GM19324 (cell line): ENCODE measurements around the gene TPCN1.

Source experiments
- ATAC-seq: cut with Tn5 transposase; IDR thresholded peaks from one replicate; pipeline ENCODE4 v1.9.1; 2021; ENCODE audit warnings: mild to moderate bottlenecking, moderate library complexity; ENCODE audit not compliant: unreplicated experiment, low FRiP score

The TPCN1 gene

GRCh38 chr12:113329022-113329790, 107.9 kb downstream of the TPCN1 start:
- no peak for ATAC-seq

GRCh38 chr12:113329791-113330417, 108.6 kb downstream of the TPCN1 start:
- no peak for ATAC-seq

DNA sequence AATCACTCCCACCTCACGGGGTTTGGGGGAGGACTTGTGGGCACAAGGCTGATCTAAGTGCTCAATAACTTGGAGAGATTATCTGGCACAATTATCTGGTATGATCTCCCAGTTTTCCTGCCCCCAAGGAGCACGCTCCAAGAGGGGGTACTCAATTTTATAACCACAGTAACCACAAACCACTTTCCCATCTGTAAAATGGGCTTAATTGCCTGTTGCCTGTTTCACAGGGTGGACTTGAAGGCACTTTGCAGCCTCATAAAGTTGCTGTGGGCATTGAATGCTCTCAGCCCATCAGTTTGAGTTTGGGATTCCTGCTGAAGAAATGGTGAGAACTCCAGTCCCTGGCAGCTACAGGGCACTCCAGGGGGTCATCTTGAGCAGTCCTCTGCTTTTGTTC, 109.2 kb downstream of the TPCN1 start:
- no peak for ATAC-seq

GRCh38 chr12:113332688-113333417, 111.6 kb downstream of the TPCN1 start:
- ATAC-seq, result no peak

- no peak for ATAC-seq
Observed at GRCh38 chr12:113333418-113333750, 112.1 kb downstream of the TPCN1 start.

GRCh38 chr12:113333877-113334785, 112.9 kb downstream of the TPCN1 start:
- no peak for ATAC-seq

DNA sequence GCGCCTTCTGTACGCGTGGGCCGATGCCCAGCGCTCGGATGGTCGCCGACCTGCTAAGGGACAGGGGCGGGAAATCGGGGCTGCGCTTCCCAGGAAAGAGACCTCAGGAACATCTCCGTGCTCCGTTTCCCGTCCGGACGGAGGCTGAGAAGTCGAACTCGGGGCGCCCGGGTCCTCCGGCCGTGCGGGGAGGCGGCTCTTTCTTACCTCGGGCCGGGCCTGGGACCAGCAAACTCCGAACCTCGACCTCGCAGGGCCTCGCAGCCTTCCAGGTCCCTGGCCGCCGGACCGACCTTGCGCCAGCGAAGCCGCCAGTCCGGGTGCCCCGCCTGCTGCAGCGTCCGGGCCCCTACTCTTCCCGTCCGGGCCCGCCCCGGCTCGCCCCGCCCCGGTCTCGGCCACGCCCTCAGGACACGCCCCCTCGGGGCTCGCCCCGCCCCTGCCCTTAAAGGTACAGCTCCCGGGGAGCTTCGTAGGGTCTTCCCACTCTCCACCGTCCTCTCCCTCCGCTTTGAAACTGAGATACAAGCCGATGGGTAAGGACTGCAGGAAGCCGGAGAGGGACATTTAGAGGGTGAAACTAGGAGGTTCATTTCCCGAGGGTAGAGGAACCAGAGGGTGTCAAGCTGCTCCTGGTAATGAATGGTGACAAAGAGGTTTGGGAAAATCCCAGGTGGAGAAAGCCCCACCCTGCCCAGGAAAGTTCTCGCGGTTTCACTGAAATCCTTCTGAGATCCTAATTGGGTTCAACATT, 113.7 kb downstream of the TPCN1 start, which contains the start of gene SLC8B1:
TSS of gene SLC8B1 (minus strand) at position 324 of the 754 bp plus-strand sequence. CDS start 2,231 bp downstream, outside the sequence.
- peak; percentile 97 for ATAC-seq

- ATAC-seq, result no peak
Observed at GRCh38 chr12:113339540-113339939, 118.3 kb downstream of the TPCN1 start.

GRCh38 chr12:113340061-113340460, 118.8 kb downstream of the TPCN1 start:
- ATAC-seq, result no peak

DNA sequence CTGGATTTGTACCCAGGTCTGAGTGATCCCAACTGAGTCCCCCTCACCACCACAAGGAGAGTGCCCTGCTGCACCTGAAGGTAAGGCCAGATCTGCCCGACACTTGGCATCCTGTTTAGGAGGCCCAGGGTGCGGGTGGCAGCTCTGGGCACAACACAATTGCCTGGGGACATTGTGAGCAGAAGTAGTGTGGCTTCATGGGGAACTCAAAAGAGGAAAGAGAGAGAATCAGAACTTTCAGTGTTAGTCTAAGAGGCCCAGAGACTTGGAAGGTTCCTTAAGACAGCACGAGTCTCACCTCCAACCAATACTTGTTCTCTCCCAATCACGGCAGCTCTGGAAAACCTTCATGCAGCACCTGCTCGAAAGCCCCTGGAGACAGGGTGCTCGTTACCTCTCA, 120.3 kb downstream of the TPCN1 start:
- ATAC-seq, result no peak

DNA sequence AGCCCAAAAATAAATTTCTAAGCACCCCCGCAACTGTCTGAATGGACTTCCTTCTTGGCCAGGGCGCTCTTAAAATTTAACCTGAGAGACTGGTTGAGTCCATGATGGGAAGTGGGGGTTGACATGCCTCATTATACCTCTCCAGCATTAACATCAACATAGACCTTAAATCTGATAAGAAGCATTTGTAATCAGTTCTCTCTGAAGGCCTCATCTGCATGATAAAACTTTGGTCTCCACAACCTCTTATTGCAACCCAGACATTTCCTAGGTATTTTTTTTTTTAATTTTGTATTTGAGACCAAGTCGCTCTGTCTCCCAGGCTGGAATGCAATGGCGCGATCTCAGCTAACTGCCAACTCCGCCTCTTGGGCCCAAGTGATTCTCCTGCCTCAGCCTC, 124.1 kb downstream of the TPCN1 start:
- no peak for ATAC-seq

- no peak for ATAC-seq
Observed at GRCh38 chr12:113346353-113346752, 125.1 kb downstream of the TPCN1 start.

DNA sequence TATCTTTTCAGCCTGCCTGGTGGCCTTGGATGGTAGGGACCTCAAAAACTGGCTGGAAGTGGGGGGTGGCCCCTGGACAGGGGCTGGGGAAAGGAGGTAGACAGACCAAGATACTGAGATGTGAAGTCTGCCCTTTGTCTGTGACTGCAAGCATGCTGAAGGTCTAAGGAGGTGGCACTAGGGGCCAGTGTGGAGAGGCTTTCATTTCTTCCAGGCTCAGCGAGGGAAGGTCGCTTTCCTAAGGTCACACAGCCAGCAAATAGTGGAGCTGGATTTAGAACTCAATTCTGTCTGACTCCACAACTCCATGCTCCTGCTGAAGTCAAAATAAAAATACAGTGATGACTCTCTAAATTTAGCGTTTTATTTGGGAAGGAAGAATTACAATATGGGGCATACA, 125.8 kb downstream of the TPCN1 start:
- no peak for ATAC-seq

GRCh38 chr12:113347892-113348291, 126.6 kb downstream of the TPCN1 start:
- ATAC-seq, result no peak
